ES-I3 (cell line): ENCODE data around the gene SNCA.

Source experiments
- H3K36me3 ChIP-seq: 2 replicates; pipeline ENCODE4 v1.6.1; 2013; ENCODE audit warnings: mild to moderate bottlenecking, low read length, control low read depth, moderate library complexity; ENCODE audit not compliant: insufficient read depth
- H3K4me1 ChIP-seq: 2 replicates; pipeline ENCODE4 v1.6.1; 2013; ENCODE audit warnings: mild to moderate bottlenecking, control low read depth, low read length; ENCODE audit not compliant: insufficient read depth
- H3K9ac ChIP-seq: 2 replicates; pipeline ENCODE4 v1.6.1; 2013; ENCODE audit warnings: low read depth, mild to moderate bottlenecking, low read length, moderate library complexity
- H3K9me3 ChIP-seq: 2 replicates; pipeline ENCODE4 v1.6.1; 2013; ENCODE audit warnings: mild to moderate bottlenecking, low read length, moderate library complexity; ENCODE audit not compliant: control insufficient read depth, insufficient read depth

Gene SNCA

DNA sequence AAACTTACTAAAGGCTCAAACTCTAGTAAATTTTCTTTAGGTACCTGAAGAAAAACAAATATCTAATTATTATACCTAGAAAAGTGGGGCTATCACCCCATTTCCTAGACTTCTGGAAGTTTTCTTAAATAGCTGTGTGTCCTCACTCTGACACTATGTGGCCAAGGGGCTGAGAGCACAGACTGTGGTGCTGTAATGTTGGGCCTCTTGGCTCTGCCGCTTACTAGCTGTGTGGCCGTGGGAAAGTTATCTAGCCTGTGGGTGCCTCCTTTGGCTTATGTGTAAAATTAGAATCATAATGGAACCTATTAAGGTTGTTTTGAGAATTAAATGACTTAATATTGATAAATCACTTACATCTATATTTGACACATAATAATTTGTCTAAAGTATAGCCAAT lies 114.4 kb downstream of the SNCA start:
- no peaks in the 10 kb centered on the region for H3K36me3 ChIP-seq
- no peak overlapping the region for H3K9ac ChIP-seq

DNA sequence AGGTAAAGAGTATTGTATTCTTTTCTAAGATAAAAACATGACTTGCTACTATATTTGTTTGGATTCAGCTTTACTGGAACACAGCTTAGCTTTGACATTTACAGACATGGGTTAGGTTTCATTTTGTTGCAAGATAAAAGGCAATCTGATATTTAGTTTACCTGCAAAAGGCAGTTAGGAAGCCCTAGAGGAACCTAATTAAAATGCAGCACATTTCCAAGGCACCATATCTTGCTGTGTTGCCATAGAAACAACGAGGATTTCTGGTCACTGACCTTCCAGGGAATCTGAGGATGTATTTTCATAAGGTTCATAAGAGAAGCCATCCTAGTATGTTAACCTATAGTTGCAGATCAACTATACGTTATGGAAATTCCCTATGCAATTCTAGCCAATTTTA lies 116.0 kb downstream of the SNCA start:
- H3K4me1 ChIP-seq, result peaks cover 4% of the 10 kb centered on the region; the same call in 1 of the 2 replicates
- H3K9ac ChIP-seq, result no peak overlapping the region
- H3K9me3 ChIP-seq, result no peaks in the 10 kb centered on the region; the same call in 1 of the 2 replicates
- H3K36me3 ChIP-seq, result no peaks in the 10 kb centered on the region

More for the DNA sequence above, 114.4 kb downstream of the SNCA start:
- Histone ChIP-seq H3K9me3 (no peaks in the 10 kb centered on the region; the same call in 1 of the 2 replicates), H3K4me1 (peaks cover 4% of the 10 kb centered on the region; the same call in 1 of the 2 replicates)

DNA sequence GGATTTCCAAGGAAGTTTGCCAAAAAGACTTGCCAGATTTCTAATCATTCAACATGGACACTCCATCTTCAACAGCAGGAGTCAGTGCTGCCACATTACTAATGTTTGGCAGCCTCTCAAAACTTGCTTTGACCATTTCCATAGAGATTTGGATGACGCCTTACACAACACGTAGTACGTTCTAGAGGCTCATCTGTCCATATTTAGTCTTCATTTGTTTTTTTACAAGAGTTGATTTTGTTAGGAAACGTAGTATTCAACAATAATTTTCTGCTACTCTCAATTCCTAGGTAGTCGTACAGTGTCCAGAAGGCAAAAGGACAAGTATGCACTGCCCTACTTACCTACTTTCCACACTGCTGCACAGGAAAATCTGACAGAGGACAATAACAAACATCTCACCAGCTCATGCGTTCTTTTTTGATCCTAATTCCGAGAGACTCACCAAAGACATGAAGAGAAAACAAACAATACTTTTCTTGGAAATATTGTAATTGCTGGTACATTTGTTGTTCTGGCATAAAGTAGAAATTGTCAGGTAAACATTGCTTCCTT lies 117.3 kb downstream of the SNCA start:
- H3K9me3 ChIP-seq, result no peaks in the 10 kb centered on the region; the same call in 1 of the 2 replicates
- H3K9ac ChIP-seq, result no peak overlapping the region
- H3K4me1 ChIP-seq, result peaks cover under 1% of the 10 kb centered on the region; the same call in 1 of the 2 replicates
- H3K36me3 ChIP-seq, result no peaks in the 10 kb centered on the region

DNA sequence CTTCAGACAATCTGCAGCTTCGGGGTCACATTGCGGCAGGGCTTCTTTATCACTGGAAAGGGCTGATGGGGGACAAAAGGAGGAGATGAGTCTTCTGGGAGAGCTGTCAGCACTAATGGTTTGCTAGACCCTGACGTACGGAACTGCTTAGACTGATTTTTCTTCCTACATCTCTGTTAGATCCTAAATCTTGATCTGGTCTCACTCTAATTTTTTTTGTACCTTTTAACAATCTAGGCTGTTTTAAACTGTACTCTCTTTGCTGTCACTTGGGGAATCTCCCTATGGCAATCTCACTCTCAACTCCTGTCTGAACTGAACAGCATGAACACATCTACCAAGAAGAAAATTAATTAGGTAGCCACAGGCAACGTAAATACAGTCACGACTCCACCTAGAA lies 120.1 kb downstream of the SNCA start:
- no peaks in the 10 kb centered on the region; the same call in 1 of the 2 replicates for H3K9me3 ChIP-seq
- no peaks in the 10 kb centered on the region for H3K36me3 ChIP-seq
- no peak overlapping the region for H3K9ac ChIP-seq
- no peaks in the 10 kb centered on the region for H3K4me1 ChIP-seq

DNA sequence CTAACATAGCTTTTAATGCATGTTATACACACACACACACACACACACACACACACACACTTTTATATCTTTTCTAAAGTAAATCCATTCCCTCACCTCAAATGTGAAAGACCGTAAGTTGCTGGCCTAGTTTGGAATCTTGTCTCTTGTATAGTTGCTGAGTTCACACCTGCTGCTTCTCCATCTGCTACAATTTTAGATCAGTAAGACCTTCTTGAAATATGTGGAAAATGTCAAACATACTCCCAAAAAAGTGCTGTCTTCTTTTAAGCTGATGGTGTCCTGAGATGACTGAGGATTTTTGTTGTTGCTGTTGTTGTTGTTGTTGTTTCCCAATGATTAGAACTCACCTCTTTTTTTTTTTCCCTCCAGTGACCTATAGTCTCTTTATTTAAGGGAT lies 121.3 kb downstream of the SNCA start:
- Histone ChIP-seq H3K9me3 (no peaks in the 10 kb centered on the region; the same call in 1 of the 2 replicates), H3K36me3 (no peaks in the 10 kb centered on the region), H3K4me1 (no peaks in the 10 kb centered on the region)

DNA sequence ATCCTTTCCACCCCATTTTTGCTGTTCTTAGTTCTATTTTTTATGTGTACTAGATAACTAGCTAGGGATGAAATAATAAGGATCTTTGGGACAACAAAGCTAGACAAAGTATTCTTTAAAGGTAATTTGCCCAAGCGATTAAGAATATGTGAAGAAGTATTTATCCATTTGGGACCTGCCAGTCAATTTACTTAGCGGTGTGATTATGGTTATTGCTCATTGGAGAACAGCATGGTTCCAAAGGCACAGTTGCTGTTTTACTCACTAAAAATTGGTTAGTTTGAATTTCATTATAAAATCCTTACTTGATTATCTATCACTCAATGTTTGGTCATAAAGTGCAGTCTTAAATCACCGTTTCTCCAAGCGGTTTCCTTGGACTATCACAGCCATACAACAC lies 124.1 kb downstream of the SNCA start:
- peaks cover 11% of the 10 kb centered on the region for H3K4me1 ChIP-seq
- H3K9ac ChIP-seq, result no peak overlapping the region
- no peaks in the 10 kb centered on the region for H3K36me3 ChIP-seq
- H3K9me3 ChIP-seq, result no peaks in the 10 kb centered on the region

More for the DNA sequence above, 121.3 kb downstream of the SNCA start:
- H3K9ac ChIP-seq, result no peak overlapping the region

GRCh38 chr4:89712141-89712540 lies 124.8 kb downstream of the SNCA start:
- Histone ChIP-seq H3K36me3 (no peaks in the 10 kb centered on the region), H3K9ac (no peak overlapping the region), H3K4me1 (peaks cover 11% of the 10 kb centered on the region), H3K9me3 (no peaks in the 10 kb centered on the region)

- Histone ChIP-seq H3K4me1 (peaks cover 11% of the 10 kb centered on the region), H3K9me3 (no peaks in the 10 kb centered on the region), H3K9ac (no peak overlapping the region), H3K36me3 (no peaks in the 10 kb centered on the region)
Measured at GRCh38 chr4:89708903-89709421, 128.0 kb downstream of the SNCA start.

DNA sequence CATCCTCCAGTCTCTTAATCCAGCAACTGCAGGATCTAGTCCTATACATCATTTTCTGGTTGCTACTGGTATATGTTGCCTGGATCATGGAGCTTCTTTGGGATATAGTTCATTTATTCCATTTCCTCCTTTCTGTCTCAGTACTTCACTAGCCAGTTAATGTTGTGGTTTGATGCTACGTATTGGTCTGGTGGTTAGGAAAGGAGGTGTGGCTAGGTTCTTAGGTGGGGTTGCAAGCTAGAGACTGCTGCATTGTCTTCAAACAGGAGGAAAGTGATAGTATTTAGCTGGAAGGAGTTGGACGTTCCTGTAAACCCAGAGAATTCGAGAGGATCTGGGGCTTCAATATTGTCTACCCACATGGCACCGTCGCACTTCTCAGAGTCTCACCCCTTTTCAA lies 129.5 kb downstream of the SNCA start:
- Histone ChIP-seq H3K9ac (no peak overlapping the region), H3K4me1 (peaks cover 11% of the 10 kb centered on the region), H3K9me3 (no peaks in the 10 kb centered on the region), H3K36me3 (no peaks in the 10 kb centered on the region)

DNA sequence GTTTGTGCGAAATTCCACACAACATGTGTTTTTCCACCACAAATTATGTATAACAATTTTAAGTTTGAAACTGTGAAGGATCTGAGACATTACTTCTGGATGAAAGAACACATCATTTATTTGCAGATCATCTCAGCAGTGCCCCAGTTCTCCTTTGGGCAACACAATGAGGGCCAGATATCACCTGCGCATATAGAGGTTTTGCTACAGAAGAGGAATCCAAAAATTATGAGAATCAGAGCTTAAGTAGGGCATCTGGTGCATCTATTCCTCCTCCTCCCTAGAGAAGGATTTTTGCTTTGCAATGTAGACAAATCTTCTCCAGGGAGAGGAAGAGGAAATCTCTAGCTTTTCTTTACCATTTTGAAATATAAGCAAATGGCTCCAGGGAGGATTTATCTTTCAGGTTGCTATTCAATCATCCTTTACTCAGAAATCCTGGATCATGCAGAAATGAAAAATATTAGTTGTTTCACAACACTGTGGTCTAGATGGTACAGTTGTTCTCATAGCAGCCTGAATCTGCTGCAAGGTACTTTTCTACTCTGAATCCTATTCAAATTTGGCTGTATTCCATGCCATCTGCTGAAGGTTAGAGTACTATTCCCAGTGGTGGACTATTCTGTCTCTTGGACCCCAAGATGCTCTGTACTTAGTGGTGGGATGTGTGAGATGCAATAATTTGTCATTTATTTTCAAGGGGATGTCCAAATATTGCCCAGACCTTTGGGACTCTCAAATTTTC lies 132.1 kb downstream of the SNCA start:
- H3K4me1 ChIP-seq, result peaks cover 11% of the 10 kb centered on the region
- no peaks in the 10 kb centered on the region for H3K36me3 ChIP-seq
- no peaks in the 10 kb centered on the region for H3K9me3 ChIP-seq
- H3K9ac ChIP-seq, result no peak overlapping the region

DNA sequence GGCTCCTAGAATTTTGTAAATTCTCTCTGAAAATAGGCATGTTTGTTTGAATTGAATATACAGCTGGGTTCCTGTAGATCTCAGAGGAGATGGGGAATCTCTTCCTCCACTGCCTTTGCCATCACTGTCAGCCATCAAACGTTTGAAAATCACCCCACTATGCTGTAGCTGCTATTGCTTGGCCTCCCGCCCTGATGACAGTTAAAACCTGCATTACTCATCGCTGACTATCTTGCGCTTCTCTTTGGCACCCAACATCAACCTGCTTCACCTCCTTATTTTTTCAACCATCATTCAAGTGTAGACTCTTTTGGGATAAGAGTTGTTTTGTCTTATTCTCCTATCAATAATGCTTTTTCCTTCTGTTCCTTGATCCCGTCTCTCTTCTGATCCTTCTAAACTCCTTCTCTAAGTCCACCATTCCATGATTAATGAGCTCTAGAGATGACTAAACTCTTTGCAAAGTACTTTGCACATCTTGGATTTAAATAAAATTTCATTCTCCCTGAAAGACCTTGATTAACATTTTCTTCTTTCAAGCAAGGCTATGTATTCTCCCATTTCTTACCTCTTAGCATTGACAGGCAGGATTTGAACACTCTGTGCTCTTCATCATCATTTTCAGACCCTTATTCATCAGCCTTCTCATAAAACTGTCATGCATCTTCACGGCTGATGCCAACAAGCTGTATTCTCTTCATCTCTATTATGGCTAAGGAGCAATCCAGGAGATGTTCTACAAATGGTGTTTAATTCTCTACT lies 133.0 kb downstream of the SNCA start:
- H3K36me3 ChIP-seq, result no peaks in the 10 kb centered on the region
- H3K9me3 ChIP-seq, result no peaks in the 10 kb centered on the region
- no peak overlapping the region for H3K9ac ChIP-seq
- peaks cover 7% of the 10 kb centered on the region for H3K4me1 ChIP-seq

- Histone ChIP-seq H3K9ac (no peak overlapping the region), H3K4me1 (no peaks in the 10 kb centered on the region), H3K36me3 (no peaks in the 10 kb centered on the region), H3K9me3 (no peaks in the 10 kb centered on the region)
Measured at GRCh38 chr4:89700766-89701423, 136.1 kb downstream of the SNCA start.

DNA sequence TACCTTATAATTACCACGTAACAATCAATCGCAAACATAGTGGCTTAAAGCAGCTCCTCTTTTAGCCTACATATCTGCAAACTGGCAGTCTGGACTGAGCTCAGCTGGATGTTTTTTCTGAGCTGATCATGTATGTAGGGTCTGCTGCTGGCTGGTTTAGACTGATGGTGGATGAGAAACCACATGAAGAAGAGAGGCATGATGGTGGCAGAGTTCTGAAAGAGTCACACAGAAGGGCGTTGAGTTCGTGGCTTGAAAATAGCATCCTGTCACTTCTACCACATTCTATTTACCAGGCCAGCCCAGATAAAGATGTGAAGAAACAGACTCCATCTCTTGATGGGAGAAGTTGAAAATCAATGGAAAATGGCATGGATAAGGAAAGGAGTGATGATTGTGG lies 151.3 kb downstream of the SNCA start:
- H3K4me1 ChIP-seq, result no peaks in the 10 kb centered on the region
- H3K36me3 ChIP-seq, result peaks cover 10% of the 10 kb centered on the region; the same call in 1 of the 2 replicates
- H3K9me3 ChIP-seq, result peaks cover 8% of the 10 kb centered on the region; the same call in 1 of the 2 replicates
- no peak overlapping the region for H3K9ac ChIP-seq

DNA sequence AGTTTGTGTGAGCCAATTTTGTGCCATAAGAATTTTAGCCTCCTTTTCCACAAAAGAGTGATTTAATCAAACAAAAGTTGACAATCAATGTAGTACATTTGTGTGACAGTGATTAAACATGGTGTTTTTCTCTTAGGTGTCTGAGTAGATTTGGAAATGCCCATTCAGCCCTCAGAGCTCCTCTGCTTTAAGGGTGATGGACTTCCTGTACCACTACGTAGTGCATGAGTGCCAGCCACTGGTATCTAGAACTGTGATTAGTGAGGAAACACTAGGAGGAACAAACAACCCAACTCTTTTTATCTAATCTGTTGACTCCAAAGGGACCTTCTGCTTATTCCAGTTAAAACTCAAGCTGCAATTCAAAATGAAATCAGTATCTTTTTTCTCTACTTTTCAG lies 151.7 kb downstream of the SNCA start:
- Histone ChIP-seq H3K36me3 (peaks cover 10% of the 10 kb centered on the region; the same call in 1 of the 2 replicates), H3K4me1 (no peaks in the 10 kb centered on the region), H3K9me3 (peaks cover 8% of the 10 kb centered on the region; the same call in 1 of the 2 replicates), H3K9ac (no peak overlapping the region)
